Measurements from ENCODE around the gene LINC01488. TPM values are rescaled to one million over a fixed set of nuclear protein-coding genes. Genes with fewer than 3 reads are reported as not detected.

Gene LINC01488
- total RNA-seq, 1 experiment from 2014 or later = not detected

- ChIA-PET POLR2A (no interaction called here), CTCF (no interaction called here), RAD21 (ENCODE audit: low non-redundant PET in 1 of 2, low total read pairs in 2 of 2, uncharacterized antibody in 2 of 2, unreplicated experiment in 2 of 2) (interaction anchor here in 1 of 2 experiments (0.7 kb wide), 1 partner anchor 24 kb away, joined by 3 read pairs; no protein-coding TSS in a partner anchor)
- Histone ChIP-seq H3K79me2 (ENCODE audit: insufficient read depth, low read length) (no peaks in the 10 kb centered on the region), H4K20me1 (ENCODE audit: insufficient read depth) (no peaks in the 10 kb centered on the region), H3K36me3 (ENCODE audit: control insufficient read depth in 1 of 2, insufficient read depth in 2 of 2, low read length in 2 of 2) (no peaks in the 10 kb centered on the region), H3K9me2 (ENCODE audit: insufficient read depth) (no peaks in the 10 kb centered on the region), H3K9me3 (ENCODE audit: control insufficient read depth in 1 of 2, insufficient read depth in 1 of 2, low read depth in 1 of 2, low read length in 2 of 2) (peaks cover 0 to 8% of the 10 kb centered on the region in 2 experiments; a peak in 1 of 4 replicates), H3K27ac (ENCODE audit: low read depth, low read length) (no peak overlapping the region), H2AFZ (ENCODE audit: low read depth, low read length, poor library complexity, severe bottlenecking) (no peak overlapping the region), H3K27me3 (ENCODE audit: insufficient read depth, low read length) (no peaks in the 10 kb centered on the region), H3K4me1 (ENCODE audit: control insufficient read depth in 1 of 2, insufficient read depth in 2 of 2, low read length in 2 of 2) (0 out of 4 replicates have a peak, but pooled peaks cover 0 to 3% of the 10 kb centered on the region in 2 experiments), H3K4me3 (replicated peaks in 1 of 2; ENCODE audit: low read depth in 1 of 2, low read length in 2 of 2) (no peak overlapping the region), H3K9ac (ENCODE audit: low read length) (no peak overlapping the region), H3K4me2 (ENCODE audit: low read length) (no peak overlapping the region)
- intact Hi-C loops (cut with micrococcal nuclease) = no loop called here
- DNase-seq (ENCODE audit: low read depth, low spot score) = no peak
- TF ChIP-seq CBX3 (IDR thresholded peaks at IDR 0.05; ENCODE audit: low read depth) = no peak
- no peak for TF ChIP-seq ZFX (IDR thresholded peaks at IDR 0.05)
- no peak for TF ChIP-seq CTCF (IDR thresholded peaks at IDR 0.05 in 2 of 3, conservative IDR thresholded peaks at IDR 0.05 in 1 of 3; ENCODE audit: borderline replicate concordance in 1 of 3, insufficient read depth in 1 of 3, low read depth in 2 of 3, low read length in 2 of 3)
- TF ChIP-seq EZH2 (IDR thresholded peaks at IDR 0.05) = no peak
- TF ChIP-seq RAD21 (IDR thresholded peaks at IDR 0.05; ENCODE audit: low read depth) = no peak
- no peak for TF ChIP-seq SP1 (IDR thresholded peaks at IDR 0.05; ENCODE audit: low read depth)
- no peak for TF ChIP-seq YY1 (IDR thresholded peaks at IDR 0.05; ENCODE audit: extremely low read depth, insufficient replicate concordance, low read depth, low read length)
- TF ChIP-seq ZBTB33 (IDR thresholded peaks at IDR 0.05; ENCODE audit: extremely low read depth, insufficient replicate concordance, low read length) = no peak
- TF ChIP-seq TCF7L2 (IDR thresholded peaks at IDR 0.05; ENCODE audit: borderline replicate concordance, extremely low read depth, insufficient read depth, insufficient read length) = no peak
- no peak for TF ChIP-seq JUND (IDR thresholded peaks at IDR 0.05)
- no peak for TF ChIP-seq MAX (IDR thresholded peaks at IDR 0.05)
- no peak for TF ChIP-seq ZNF274 (IDR thresholded peaks at IDR 0.05; ENCODE audit: low read depth, low read length)
- TF ChIP-seq CEBPB (IDR thresholded peaks at IDR 0.05; ENCODE audit: low read depth) = no peak
- no peak for TF ChIP-seq REST (IDR thresholded peaks at IDR 0.05; ENCODE audit: low read depth)
- no peak for TF ChIP-seq POLR2A (IDR thresholded peaks at IDR 0.05; ENCODE audit: borderline replicate concordance, extremely low read depth, insufficient read depth, insufficient read length)
- TF ChIP-seq POLR2AphosphoS5 (IDR thresholded peaks at IDR 0.05; ENCODE audit: low read depth, low read length) = no peak
- no peak for TF ChIP-seq ATF3 (IDR thresholded peaks at IDR 0.05)
- TF ChIP-seq FOSL1 (IDR thresholded peaks at IDR 0.05; ENCODE audit: low read depth) = no peak
- no peak for TF ChIP-seq SRF (IDR thresholded peaks at IDR 0.05; ENCODE audit: low read depth)
- no peak for TF ChIP-seq EGR1 (IDR thresholded peaks at IDR 0.05; ENCODE audit: low read depth)
- BruUV-seq (replicated peaks) = no TSS peak
- ATAC-seq = no peak
Measured at GRCh38 chr11:69453151-69453550, 28.3 kb upstream of the LINC01488 start.
